GM12878 (cell line): Measurements from ENCODE around the gene HTRA2. TPM values are rescaled to one million over a fixed set of nuclear protein-coding genes. Genes with fewer than 3 reads are reported as not detected.
A peak's percentile ranks its signal among the peaks of the same experiment; 100 is the strongest.

Experiments used
- E2F4 ChIP-seq: IDR thresholded peaks from 2 replicates; pipeline ENCODE4 v1.6.1; 2012; ENCODE audit warnings: low read depth, low read length, improper control_type of control experiment
- E4F1 ChIP-seq: fragments of 450-650 bp; IDR thresholded peaks from 2 replicates; pipeline ENCODE4 v1.6.1; 2018; ENCODE audit warnings: borderline replicate concordance, mild to moderate bottlenecking; ENCODE audit not compliant: partially characterized antibody
- JUND ChIP-seq: IDR thresholded peaks from 2 replicates; pipeline ENCODE4 v1.6.1; 2012; ENCODE audit warnings: low read depth, mild to moderate bottlenecking, low read length, improper control_type of control experiment, moderate library complexity
- PML ChIP-seq: IDR thresholded peaks from 2 replicates; pipeline ENCODE4 v1.6.1; 2012; ENCODE audit warnings: low read length, inconsistent platforms
- RAD21 ChIP-seq: IDR thresholded peaks from 2 replicates; pipeline ENCODE4 v1.6.1; 2011; ENCODE audit warnings: mild to moderate bottlenecking, low read depth, low read length, moderate library complexity; ENCODE audit not compliant: insufficient read depth
- RAD51 ChIP-seq: fragments of 450-650 bp; IDR thresholded peaks from 2 replicates; pipeline ENCODE4 v1.6.1; 2016; ENCODE audit warnings: moderate library complexity, mild to moderate bottlenecking, inconsistent platforms
- SIN3A ChIP-seq: IDR thresholded peaks from 2 replicates; pipeline ENCODE4 v1.6.1; 2012; ENCODE audit warnings: low read depth, low read length, improper control_type of control experiment
- SREBF1 ChIP-seq: IDR thresholded peaks from 2 replicates; pipeline ENCODE4 v1.6.1; 2012; ENCODE audit warnings: mild to moderate bottlenecking, low read length
- ZNF274 ChIP-seq: IDR thresholded peaks from one replicate; pipeline ENCODE4 v1.8.0; 2011; ENCODE audit not compliant: insufficient read length, insufficient read depth
- ZNF622 ChIP-seq: fragments of 450-650 bp; IDR thresholded peaks from 2 replicates; pipeline ENCODE4 v1.6.1; 2017; ENCODE audit warnings: mild to moderate bottlenecking, inconsistent platforms
- polyA plus RNA-seq, 11 experiments: library from polyadenylated mRNA; depleted of rRNA in 4 of 11; unstranded in 6 of 11; stranded (reverse) in 5 of 11; fragments of >200 nt; fragmentation: Nextera tagmentation in 4 of 11; fragmentation: Illumina TruSeq in 1 of 11; extraction: Ambion mirVana in 4 of 11; extraction: Trizol in 1 of 11; gene quantifications; 1 replicate in 1 of 11; 2 replicates in 10 of 11; pipeline versions ENCODE4 v1.2.1 to v1.2.3, GENCODE V29; 2011 to 2016; ENCODE audit warnings: inconsistent platforms in 2 of 11, missing spikeins in 2 of 11, low read depth in 1 of 11
- total RNA-seq, 4 experiments: library from RNA; depleted of rRNA in 3 of 4; stranded (reverse); fragments of >200 nt in 3 of 4; fragmentation: Illumina TruSeq in 1 of 4; extraction: Trizol in 1 of 4; gene quantifications; 2 replicates each; pipeline versions ENCODE4 v1.2.1 to v1.2.3, GENCODE V29; 2013 to 2021

HTRA2 gene
- total and polyA plus RNA-seq, 10 of the 15 experiments (the other 5 are each of a cell fraction or from before 2014, with no cell fraction given): 42.3 to 73.9 (median 54.6) TPM

- TF ChIP-seq E2F4: no peak
- TF ChIP-seq PML: peak; percentile 79
- no peak for TF ChIP-seq RAD21
- TF ChIP-seq JUND: peak; percentile 86; the same call in 1 of the 2 replicates
- TF ChIP-seq SREBF1: no peak
- peak; percentile 51 for TF ChIP-seq E4F1
- peak; percentile 44; the same call in 1 of the 2 replicates for TF ChIP-seq RAD51
- TF ChIP-seq SIN3A: no peak
- no peak for TF ChIP-seq ZNF274
- TF ChIP-seq ZNF622: no peak
- TF ChIP-seq, all 136 proteins: peak for 55
Measured at GRCh38 chr2:74571058-74571457, 41.3 kb downstream of the HTRA2 start (continued).
